B cell (primary cell): Measurements from ENCODE around the gene MLH3. TPM values are rescaled to one million over a fixed set of nuclear protein-coding genes. Genes with fewer than 3 reads are reported as not detected.

ENCODE experiments used
- ATAC-seq: fragments of 200-7000 bp; cut with Tn5 transposase; one replicate; pipeline ENCODE4 v1.10.0; 2021; ENCODE audit warnings: low read depth, mild to moderate bottlenecking, moderate number of reproducible peaks, moderate library complexity
- CTCF ChIA-PET: fragments of 350-600 bp; sonication (Branson Sonifier 250); formaldehyde crosslinking; loops from one replicate; lab custom pipeline; 2021; ENCODE audit warnings: antibody characterized with exemption, inconsistent platforms; lab: Charles Lee
- POLR2A ChIA-PET: fragments of 350-600 bp; sonication (Branson Sonifier 250); formaldehyde crosslinking; loops from one replicate; lab custom pipeline; 2021; ENCODE audit warnings: antibody characterized with exemption; lab: Charles Lee
- DNase-seq: peaks from one replicate; pipeline ENCODE4 v3.0.0; 2013
- H2AFZ ChIP-seq: 2 replicates; pipeline ENCODE4 v1.6.1; 2012; ENCODE audit warnings: mild to moderate bottlenecking, low read depth, low read length; ENCODE audit not compliant: insufficient read depth, poor library complexity, severe bottlenecking
- H3K27ac ChIP-seq, 2 donors: 1 replicate in 1 of 2; 2 replicates in 1 of 2; pipeline ENCODE4 v1.5.1; 2012 to 2013; ENCODE audit warnings: low read length in 2 of 2, mild to moderate bottlenecking in 2 of 2, moderate library complexity in 1 of 2
- H3K27me3 ChIP-seq, 4 experiments: fragments of 200-600 bp in 1 of 4; sonication (generic) in 1 of 4; replicated peaks in 1 of 4; 1 replicate in 2 of 4; 2 replicates in 2 of 4; pipeline versions ENCODE4 v1.6.1 to v1.7.0; 2013 to 2016; ENCODE audit warnings: low read length in 3 of 4, mild to moderate bottlenecking in 2 of 4, mixed read lengths in 1 of 4, moderate library complexity in 1 of 4; ENCODE audit not compliant: insufficient read depth in 4 of 4, control insufficient read depth in 3 of 4; ENCODE audit errors: control extremely low read depth in 1 of 4
- H3K36me3 ChIP-seq, 2 experiments: replicated peaks in 1 of 2; 1 replicate in 1 of 2; 2 replicates in 1 of 2; pipeline versions ENCODE4 v1.6.1 to v1.7.1; 2013; ENCODE audit warnings: low read length in 1 of 2; ENCODE audit not compliant: insufficient read depth in 2 of 2, control insufficient read depth in 1 of 2; ENCODE audit errors: control extremely low read depth in 1 of 2, extremely low read depth in 1 of 2
- H3K4me1 ChIP-seq, 2 donors: fragments of 200-600 bp in 1 of 2; sonication (generic) in 1 of 2; 1 replicate in 1 of 2; 2 replicates in 1 of 2; pipeline versions ENCODE4 v1.5.1 to v1.6.1; 2013 to 2017; ENCODE audit warnings: low read length in 2 of 2; ENCODE audit not compliant: control insufficient read depth in 2 of 2, insufficient read depth in 2 of 2
- H3K4me2 ChIP-seq: replicated peaks from 2 replicates; pipeline ENCODE3; 2012; ENCODE audit warnings: mild to moderate bottlenecking, low read depth, low read length; ENCODE audit not compliant: poor library complexity, severe bottlenecking
- H3K4me3 ChIP-seq, 5 experiments: fragments of 200-600 bp in 1 of 5; sonication (generic) in 1 of 5; 1 replicate in 3 of 5; 2 replicates in 2 of 5; pipeline versions ENCODE4 v1.5.1 to v1.7.0; 2011 to 2016; ENCODE audit warnings: low read length in 4 of 5, mild to moderate bottlenecking in 4 of 5, low read depth in 2 of 5, control low read depth in 1 of 5, moderate library complexity in 1 of 5; ENCODE audit not compliant: insufficient read depth in 1 of 5; ENCODE audit errors: control extremely low read depth in 1 of 5, extremely low read depth in 1 of 5
- H3K79me2 ChIP-seq: fragments of 200-600 bp; sonication (generic); one replicate; pipeline ENCODE4 v1.6.0; 2016; ENCODE audit warnings: low read length; ENCODE audit not compliant: control insufficient read depth, insufficient read depth
- H3K9ac ChIP-seq: fragments of 200-600 bp; sonication (generic); 2 replicates; pipeline ENCODE4 v1.6.1; 2017; ENCODE audit warnings: mild to moderate bottlenecking, low read length, moderate library complexity
- H3K9me3 ChIP-seq, 3 donors: one replicate each; pipeline versions ENCODE4 v1.6.1 to v1.7.1; 2013; ENCODE audit warnings: low read length in 2 of 3; ENCODE audit not compliant: control insufficient read depth in 2 of 3, insufficient read depth in 1 of 3; ENCODE audit errors: control extremely low read depth in 1 of 3
- H4K20me1 ChIP-seq: 2 replicates; pipeline ENCODE4 v1.6.0; 2012; ENCODE audit warnings: mild to moderate bottlenecking, low read length; ENCODE audit not compliant: insufficient read depth, control insufficient read depth, poor library complexity, severe bottlenecking
- H3K27ac Mint-ChIP-seq: one replicate; pipeline ENCODE4 v1.8.0; 2021; ENCODE audit warnings: mixed read lengths
- H3K27me3 Mint-ChIP-seq: one replicate; pipeline ENCODE4 v1.8.0; 2021; ENCODE audit warnings: mixed read lengths
- H3K4me1 Mint-ChIP-seq: one replicate; pipeline ENCODE4 v1.8.0; 2021; ENCODE audit warnings: mixed read lengths
- H3K4me3 Mint-ChIP-seq: one replicate; pipeline ENCODE4 v1.8.0; 2021; ENCODE audit warnings: mixed read lengths
- H3K9me3 Mint-ChIP-seq: one replicate; pipeline ENCODE4 v1.8.0; 2022; ENCODE audit warnings: mixed read lengths; ENCODE audit not compliant: insufficient read depth
- CTCF ChIP-seq: fragments of 200-600 bp; IDR thresholded peaks from one replicate; pipeline ENCODE4 v1.8.0; 2022; ENCODE audit warnings: antibody characterized with exemption, mild to moderate bottlenecking
- EZH2 ChIP-seq: IDR thresholded peaks from 2 replicates; pipeline ENCODE4 v1.6.1; 2012; ENCODE audit warnings: borderline replicate concordance, low read depth, mild to moderate bottlenecking, moderate library complexity, low read length; ENCODE audit not compliant: insufficient read depth, poor library complexity, severe bottlenecking
- WGBS: methylation state at CpG from one replicate; pipeline ENCODE4 v1.1.5; 2013; ENCODE audit warnings: missing lambda C conversion rate; ENCODE audit not compliant: insufficient coverage; 5-methylcytosine and 5-hydroxymethylcytosine counted together
- intact Hi-C: fragments of 100-400 bp; cut with micrococcal nuclease; formaldehyde crosslinking; loops from one replicate; pipeline ENCODE4 v1.10.0; 2022
- polyA plus RNA-seq: library from polyadenylated mRNA; depleted of rRNA; stranded (reverse); fragments of >200 nt; gene quantifications from 2 replicates; pipeline ENCODE4 v1.2.3, GENCODE V29; 2012
- total RNA-seq, 2 donors: library from RNA; stranded (reverse); fragments of 120-200 nt in 1 of 2; gene quantifications; 1 replicate in 1 of 2; 2 replicates in 1 of 2; pipeline versions ENCODE4 v1.2.3 to v1.2.4, GENCODE V29; 2013 to 2022

MLH3 gene
- total and polyA plus RNA-seq, 2 donors (not counting 1 experiment from before 2014, with no cell fraction given): 6.7 to 19.9 TPM

DNA sequence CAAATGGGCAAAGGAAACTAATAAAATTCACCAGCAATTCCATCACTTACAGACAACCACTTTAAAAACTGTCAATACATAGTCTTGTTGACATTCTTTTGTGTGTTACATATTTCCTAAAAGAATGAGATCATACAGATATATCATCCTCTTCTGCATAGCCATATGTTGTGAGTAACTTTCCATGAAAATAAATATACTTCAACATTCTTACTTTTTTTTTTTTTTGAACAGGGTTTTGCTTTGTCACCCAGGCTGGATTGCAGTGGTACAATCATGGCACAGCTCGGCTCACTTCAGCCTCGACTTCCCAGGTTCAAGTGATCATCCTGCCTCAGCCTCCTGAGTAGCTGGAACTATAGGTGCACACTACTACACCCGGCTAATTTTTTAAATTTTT, 39.1 kb upstream of the MLH3 start:
- TF ChIP-seq EZH2: no peak
- no peak for TF ChIP-seq CTCF
- H3K4me1 ChIP-seq: no peaks in the 10 kb centered on the region
- DNase-seq (no peak), ATAC-seq (no peak)
- no peak overlapping the region for H3K9ac ChIP-seq
- Mint-ChIP-seq H3K27me3 (no peaks in the 10 kb centered on the region), H3K4me1 (peaks cover 2% of the 10 kb centered on the region), H3K9me3 (no peaks in the 10 kb centered on the region), H3K27ac (no peak overlapping the region), H3K4me3 (no peak overlapping the region)
- no peak overlapping the region for H3K4me3 ChIP-seq
- H3K36me3 ChIP-seq: peaks cover 0 to 59% of the 10 kb centered on the region in 2 experiments
- ChIA-PET POLR2A (no interaction called here), CTCF (interaction anchor here (0.9 to 6.8 kb wide), 7 partner anchors 10 to 236 kb away, joined by 3 to 144 read pairs (median 4); no protein-coding TSS in a partner anchor)
- H3K27me3 ChIP-seq: no peaks in the 10 kb centered on the region
- no peaks in the 10 kb centered on the region for H4K20me1 ChIP-seq
- H3K4me2 ChIP-seq: no peak overlapping the region
- no peak overlapping the region for H2AFZ ChIP-seq
- intact Hi-C loops: no loop called here
- 95% methylated on average over 3 of the region's 3 CpGs for WGBS
- no peak overlapping the region for H3K27ac ChIP-seq
- H3K79me2 ChIP-seq: no peaks in the 10 kb centered on the region
- H3K9me3 ChIP-seq: no peaks in the 10 kb centered on the region

GRCh38 chr14:75088566-75089373, 37.5 kb upstream of the MLH3 start:
- peak; percentile 51 for ATAC-seq
- 84% methylated on average over 4 of the region's 7 CpGs for WGBS
- TF ChIP-seq EZH2: no peak
- peak; percentile 81 for TF ChIP-seq CTCF
- Histone ChIP-seq H3K9me3 (no peaks in the 10 kb centered on the region), H3K4me1 (no peaks in the 10 kb centered on the region), H3K4me3 (no peak overlapping the region), H3K36me3 (peaks cover 1 to 60% of the 10 kb centered on the region in 2 experiments), H2AFZ (no peak overlapping the region), H3K27ac (no peak overlapping the region), H3K4me2 (no peak overlapping the region), H4K20me1 (no peaks in the 10 kb centered on the region), H3K27me3 (no peaks in the 10 kb centered on the region), H3K9ac (no peak overlapping the region), H3K79me2 (no peaks in the 10 kb centered on the region)
- Mint-ChIP-seq H3K9me3 (no peaks in the 10 kb centered on the region), H3K27ac (no peak overlapping the region), H3K27me3 (no peaks in the 10 kb centered on the region), H3K4me1 (no peaks in the 10 kb centered on the region), H3K4me3 (no peak overlapping the region)
- ChIA-PET CTCF (interaction anchor here (0.6 to 6.8 kb wide), 51 partner anchors 10 to 480 kb away, joined by 3 to 144 read pairs (median 4); partner anchors contain the start of genes ACYP1, DLST, EIF2B2 and PGF), POLR2A (no interaction called here)
- peak; percentile 65 for DNase-seq
- intact Hi-C loops: loop anchor here (1.0 to 2.0 kb wide), 4 partner anchors 142 to 479 kb away; no protein-coding TSS in a partner anchor
